Kidney tubule cell (primary cell): ENCODE data around the gene LRRN4CL.
"Not testable (repeated sequence)": the region's sequence is repeated elsewhere in the genome, so short reads cannot be mapped to it uniquely, and the experiment has no call there.

Source experiments
- DNase-seq: peaks from one replicate; pipeline ENCODE4 v3.0.0-alpha.2; 2018; ENCODE audit warnings: low spot score

LRRN4CL gene

GRCh38 chr11:62676698-62677097, 12.6 kb downstream of the LRRN4CL start:
- DNase-seq: no peak

- DNase-seq: not testable (repeated sequence)
Measured at GRCh38 chr11:62675415-62675814, 13.9 kb downstream of the LRRN4CL start.

GRCh38 chr11:62673196-62673525, 16.2 kb downstream of the LRRN4CL start:
- no peak for DNase-seq

- peak; percentile 86 for DNase-seq
Measured at GRCh38 chr11:62671608-62672389, 17.5 kb downstream of the LRRN4CL start, which contains the start of the genes LBHD1 and UQCC3. LBHD1 (minus strand) TSS chr11:62672267; CDS start chr11:62670031, 2,236 bp downstream. UQCC3 (plus strand) TSS chr11:62671673; CDS start chr11:62671746, 73 bp downstream.

GRCh38 chr11:62671236-62671607, 18.1 kb downstream of the LRRN4CL start:
- DNase-seq: no peak

GRCh38 chr11:62669420-62670161, 19.7 kb downstream of the LRRN4CL start:
- no peak for DNase-seq

GRCh38 chr11:62667460-62667859, 21.9 kb downstream of the LRRN4CL start:
- no peak for DNase-seq

GRCh38 chr11:62666259-62666926, 22.9 kb downstream of the LRRN4CL start:
- no peak for DNase-seq

GRCh38 chr11:62665599-62666258, 23.6 kb downstream of the LRRN4CL start:
- DNase-seq: peak; percentile 58

GRCh38 chr11:62665075-62665598, 24.2 kb downstream of the LRRN4CL start, which contains the start of the genes C11orf98 and CSKMT:
C11orf98 (minus strand) TSS chr11:62665210; CDS start chr11:62665169, 41 bp downstream.
CSKMT (plus strand) TSS chr11:62665312; CDS start chr11:62665880, 568 bp downstream.
- peak; percentile 95 for DNase-seq

- DNase-seq: peak; percentile 79
Measured at GRCh38 chr11:62664405-62665074, 24.8 kb downstream of the LRRN4CL start.

GRCh38 chr11:62656796-62657429, 32.4 kb downstream of the LRRN4CL start:
- no peak for DNase-seq

GRCh38 chr11:62654297-62654696, 35.0 kb downstream of the LRRN4CL start:
- no peak for DNase-seq

- no peak for DNase-seq
Measured at GRCh38 chr11:62652161-62653006, 36.9 kb downstream of the LRRN4CL start.

- not testable (repeated sequence) for DNase-seq
Measured at GRCh38 chr11:62650283-62650682, 39.0 kb downstream of the LRRN4CL start.

GRCh38 chr11:62649486-62649885, 39.8 kb downstream of the LRRN4CL start:
- DNase-seq: no peak

GRCh38 chr11:62648967-62649364, 40.4 kb downstream of the LRRN4CL start:
- no peak for DNase-seq

- no peak for DNase-seq
Measured at GRCh38 chr11:62648185-62648966, 41.0 kb downstream of the LRRN4CL start.

GRCh38 chr11:62647609-62648005, 41.7 kb downstream of the LRRN4CL start:
- no peak for DNase-seq
